ENCODE measurements around the gene DARS1. TPM values are rescaled to one million over a fixed set of nuclear protein-coding genes. Genes with fewer than 3 reads are reported as not detected.
A peak's percentile ranks its signal among the peaks of the same experiment; 100 is the strongest.

Gene DARS1
- 71.1 TPM for total RNA-seq

DNA sequence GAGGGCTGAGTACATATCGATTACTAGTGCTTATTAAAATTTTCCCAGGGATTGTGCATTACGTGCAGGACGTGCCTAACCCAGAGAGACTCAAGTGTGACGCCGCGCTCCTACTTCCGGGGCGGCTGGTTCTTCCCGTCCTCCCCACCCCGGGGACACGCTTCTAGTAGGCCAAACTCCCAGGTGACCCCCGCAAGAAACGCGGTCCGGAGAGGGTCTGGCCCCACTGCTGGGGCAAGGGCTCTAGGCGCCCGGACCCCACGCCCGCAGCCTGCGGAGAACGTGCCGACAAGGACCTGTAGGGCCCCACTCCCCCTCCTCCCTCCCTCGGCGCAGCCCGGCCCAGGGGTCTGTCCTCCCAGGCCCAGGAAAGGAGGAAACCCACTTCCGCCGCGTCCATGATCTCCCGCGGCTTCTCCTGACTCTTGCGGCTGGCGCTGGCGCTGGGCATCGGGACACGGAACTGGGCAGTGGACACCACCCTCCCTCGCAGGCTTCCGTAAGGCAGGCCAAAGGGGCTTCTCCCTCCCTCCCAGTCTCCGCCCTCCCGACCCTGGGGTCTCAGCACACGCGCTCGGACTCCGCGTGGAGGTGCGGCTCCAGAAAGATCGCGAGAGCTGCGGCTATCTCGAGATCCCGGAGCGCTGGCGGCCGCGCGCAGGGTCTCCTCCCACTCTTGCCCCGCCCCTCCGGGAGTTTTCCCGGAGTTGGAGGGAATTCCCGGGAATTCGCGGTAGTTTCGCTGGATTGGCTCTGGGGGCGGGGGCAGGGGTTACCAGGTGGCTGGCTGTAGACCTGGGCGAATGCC is at the start of gene DARS1:
DARS1 (minus strand) TSS at position 609 of the 808 bp plus-strand sequence; CDS start at position 451, 158 bp downstream.
- DNase-seq (ENCODE audit: low spot score) (peak; percentile 98), ATAC-seq (peak; percentile 99)
- intact Hi-C loops (cut with DNase I), result no loop called here

DNA sequence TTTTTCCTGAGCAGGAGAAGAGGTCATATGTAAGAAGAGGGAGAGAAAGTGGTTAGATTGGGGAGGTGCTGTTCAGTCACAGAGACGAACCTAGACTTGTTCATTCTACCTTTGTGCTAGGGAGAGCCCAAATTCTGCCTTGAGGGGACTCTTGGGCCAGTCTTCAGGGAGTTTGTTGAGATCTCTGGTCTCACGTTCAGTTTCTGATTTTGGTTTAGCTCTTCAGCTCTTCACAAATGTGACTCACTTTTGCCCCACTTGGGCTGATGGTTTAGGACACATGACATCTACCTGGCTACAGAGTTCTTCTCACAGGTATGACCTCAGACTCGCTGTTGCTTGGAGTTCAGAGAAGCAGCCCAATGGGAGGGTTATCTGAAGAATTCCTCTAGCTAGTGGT is 49.2 kb upstream of the DARS1 start:
- DNase-seq (ENCODE audit: low spot score), result no peak
- intact Hi-C loops (cut with DNase I), result no loop called here
- ATAC-seq, result no peak

- ATAC-seq (no peak), DNase-seq (ENCODE audit: low spot score) (no peak)
- intact Hi-C loops (cut with DNase I), result no loop called here
Observed at GRCh38 chr2:136032817-136033535, 47.5 kb upstream of the DARS1 start.

GRCh38 chr2:136032192-136032591 is 46.8 kb upstream of the DARS1 start:
- intact Hi-C loops (cut with DNase I), result no loop called here
- ATAC-seq, result no peak

GRCh38 chr2:136031711-136032110 is 46.3 kb upstream of the DARS1 start:
- ATAC-seq (no peak), DNase-seq (ENCODE audit: low spot score) (no peak)
- intact Hi-C loops (cut with DNase I), result no loop called here

More at GRCh38 chr2:136032192-136032591, 46.8 kb upstream of the DARS1 start:
- DNase-seq (ENCODE audit: low spot score), result no peak

- DNase-seq (ENCODE audit: low spot score) (no peak), ATAC-seq (no peak)
- intact Hi-C loops (cut with DNase I), result no loop called here
Observed at GRCh38 chr2:136030406-136030805, 45.0 kb upstream of the DARS1 start.

GRCh38 chr2:136029149-136029548 is 43.7 kb upstream of the DARS1 start:
- intact Hi-C loops (cut with DNase I), result no loop called here
- DNase-seq (ENCODE audit: low spot score), result no peak
- ATAC-seq, result no peak

GRCh38 chr2:136028001-136028400 is 42.6 kb upstream of the DARS1 start:
- DNase-seq (ENCODE audit: low spot score), result no peak
- no peak for ATAC-seq
- intact Hi-C loops (cut with DNase I), result no loop called here

DNA sequence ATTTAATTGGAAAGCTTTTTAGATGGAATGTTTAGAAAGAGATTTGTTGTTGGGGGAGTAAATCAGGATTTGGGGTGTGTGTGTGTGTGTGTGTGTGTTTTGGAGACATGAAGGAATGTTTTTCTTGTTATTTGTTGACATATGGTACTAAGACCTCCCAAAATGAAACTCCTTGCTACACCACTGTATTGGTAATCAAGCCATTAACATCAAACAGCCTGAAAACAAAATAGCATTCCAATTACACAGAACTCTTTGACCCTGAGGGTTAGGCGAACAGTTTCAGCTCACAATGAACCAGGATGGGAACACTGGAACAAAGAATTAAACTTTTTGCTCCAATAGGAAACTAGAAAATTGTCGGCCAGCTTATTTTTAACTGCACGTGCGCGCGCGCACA is 41.7 kb upstream of the DARS1 start:
- peak; percentile 35 for ATAC-seq
- intact Hi-C loops (cut with DNase I), result no loop called here
- DNase-seq (ENCODE audit: low spot score), result no peak

DNA sequence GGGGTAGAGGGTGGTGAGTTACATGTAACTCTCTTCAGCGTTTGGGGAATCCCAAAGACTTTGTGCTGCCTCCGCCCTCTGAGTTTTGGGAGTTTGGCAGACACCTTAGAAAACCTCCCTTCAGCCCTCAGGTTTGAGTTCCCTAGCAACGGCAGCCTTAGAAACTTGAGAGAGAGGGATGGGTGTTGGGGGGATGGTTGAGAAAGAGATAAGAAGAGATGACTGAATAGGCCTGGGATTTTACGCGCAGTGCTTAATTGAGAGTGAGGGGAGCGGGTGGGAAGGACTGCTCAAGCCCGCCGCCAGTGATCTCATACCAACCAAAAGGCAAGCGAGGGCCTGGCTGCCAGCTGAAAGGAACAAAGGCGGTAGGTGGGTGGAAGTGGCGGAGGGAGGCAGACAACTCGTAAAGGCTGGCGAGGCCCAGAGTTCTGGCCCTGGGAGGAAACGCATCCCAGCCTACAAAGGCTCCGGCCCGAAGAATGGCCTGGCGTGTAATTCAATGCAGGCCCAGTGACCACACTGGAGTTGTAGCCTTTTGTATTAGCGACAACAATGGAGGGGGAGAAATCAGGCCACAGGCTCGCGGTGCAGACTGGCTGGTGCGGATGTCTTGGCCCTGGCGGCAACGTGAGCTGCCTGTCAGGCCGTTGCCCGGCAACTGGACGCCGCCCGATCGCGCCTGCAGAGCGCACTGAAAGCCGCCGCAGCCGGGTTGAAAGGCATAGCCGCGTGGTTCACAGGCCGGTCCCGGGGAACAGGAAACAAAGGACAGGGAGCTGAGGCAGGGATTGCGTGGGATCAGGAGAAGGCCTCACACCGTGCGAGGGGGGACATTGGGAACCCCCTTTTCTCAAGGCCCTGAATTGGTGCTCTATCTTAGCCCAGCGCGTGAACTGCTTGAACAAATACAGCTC is 39.9 kb upstream of the DARS1 start:
- ATAC-seq, result peak; percentile 86
- DNase-seq (ENCODE audit: low spot score), result peak; percentile 70
- intact Hi-C loops (cut with DNase I), result no loop called here

GRCh38 chr2:136024616-136025015 is 39.2 kb upstream of the DARS1 start:
- ATAC-seq (no peak), DNase-seq (ENCODE audit: low spot score) (no peak)
- intact Hi-C loops (cut with DNase I), result no loop called here

DNA sequence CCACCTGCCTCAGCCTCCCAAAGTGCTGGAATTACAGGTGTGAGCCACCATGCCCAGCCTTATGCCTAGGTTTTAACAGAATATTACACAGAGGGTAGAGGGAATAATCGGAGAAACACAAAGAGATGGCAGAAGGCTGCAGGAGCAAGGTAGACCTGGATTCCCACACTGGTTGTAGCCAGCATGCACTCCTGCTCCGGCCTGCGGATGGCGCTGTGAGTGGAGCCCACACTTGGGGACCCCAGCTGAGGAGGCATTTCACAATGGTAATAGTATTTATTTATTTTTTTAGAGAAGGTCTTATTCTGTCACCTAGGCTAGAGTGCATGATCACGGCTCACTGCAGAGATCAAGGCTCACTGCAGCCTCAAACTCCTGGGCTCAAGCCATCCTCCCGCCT is 38.8 kb upstream of the DARS1 start:
- ATAC-seq (no peak), DNase-seq (ENCODE audit: low spot score) (no peak)
- intact Hi-C loops (cut with DNase I), result no loop called here

- intact Hi-C loops (cut with DNase I), result no loop called here
- DNase-seq (ENCODE audit: low spot score), result no peak
- no peak for ATAC-seq
Observed at GRCh38 chr2:136023416-136023815, 38.0 kb upstream of the DARS1 start.

- intact Hi-C loops (cut with DNase I), result no loop called here
- no peak for DNase-seq (ENCODE audit: low spot score)
- no peak for ATAC-seq
Observed at GRCh38 chr2:136022396-136023146, 37.1 kb upstream of the DARS1 start.

DNA sequence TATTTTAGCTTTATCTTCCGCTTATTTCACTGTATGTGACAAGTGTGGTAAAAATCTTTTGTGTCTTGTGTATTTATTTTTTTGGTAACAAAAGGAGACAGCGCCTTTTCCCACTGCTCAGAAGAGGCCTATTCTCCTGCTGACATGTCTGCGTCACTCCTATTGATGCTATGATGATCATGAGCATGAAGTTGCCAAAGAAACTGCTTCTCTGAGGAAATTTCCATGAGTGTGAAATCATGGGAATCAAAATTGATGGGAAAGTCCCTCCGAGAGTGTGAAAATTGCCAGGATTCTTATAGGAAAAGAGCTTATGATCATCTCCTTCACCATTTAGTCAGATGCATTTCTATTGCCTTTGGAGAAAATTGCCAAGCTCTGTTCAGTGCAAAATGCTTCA is 36.5 kb upstream of the DARS1 start:
- intact Hi-C loops (cut with DNase I), result no loop called here
- no peak for ATAC-seq
- no peak for DNase-seq (ENCODE audit: low spot score)

GRCh38 chr2:136021406-136021805 is 36.0 kb upstream of the DARS1 start:
- DNase-seq (ENCODE audit: low spot score) (no peak), ATAC-seq (no peak)
- intact Hi-C loops (cut with DNase I), result no loop called here

GRCh38 chr2:136020831-136021230 is 35.4 kb upstream of the DARS1 start:
- intact Hi-C loops (cut with DNase I), result no loop called here
- ATAC-seq (no peak), DNase-seq (ENCODE audit: low spot score) (no peak)

GRCh38 chr2:136019825-136020224 is 34.4 kb upstream of the DARS1 start:
- no peak for ATAC-seq
- no peak for DNase-seq (ENCODE audit: low spot score)
- intact Hi-C loops (cut with DNase I), result no loop called here

- DNase-seq (ENCODE audit: low spot score) (no peak), ATAC-seq (no peak)
- intact Hi-C loops (cut with DNase I), result no loop called here
Observed at GRCh38 chr2:136019306-136019705, 33.9 kb upstream of the DARS1 start.
